ENCODE data around the gene RAD51B. TPM values are rescaled to one million over a fixed set of nuclear protein-coding genes. Genes with fewer than 3 reads are reported as not detected.
A peak's percentile ranks its signal among the peaks of the same experiment; 100 is the strongest.

The RAD51B gene
- total RNA-seq, 1 experiment from 2014 or later: 14.2 TPM

DNA sequence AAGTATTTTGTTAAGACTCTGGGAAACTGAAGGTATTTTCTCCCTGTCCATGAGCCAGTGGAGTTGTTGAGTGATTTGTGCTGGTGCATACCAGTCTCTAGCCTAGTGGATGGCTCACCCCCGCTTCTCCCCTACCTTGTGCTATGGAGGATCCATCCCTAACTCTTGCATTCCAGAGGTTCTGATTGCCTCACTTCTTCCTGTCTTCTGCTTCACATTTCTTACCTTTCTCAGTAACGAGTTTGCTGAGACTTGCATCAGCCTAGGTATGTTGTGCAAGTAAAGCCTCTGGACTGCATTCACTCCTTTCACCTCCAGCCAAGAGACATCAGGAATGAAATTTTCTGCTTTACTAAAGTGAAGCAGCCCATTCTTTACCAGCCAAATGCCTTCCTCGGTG, 581.7 kb downstream of the RAD51B start:
- no peaks in the 10 kb centered on the region for H3K9me3 Mint-ChIP-seq
- H3K4me3 Mint-ChIP-seq: no peak overlapping the region
- no peaks in the 10 kb centered on the region for H3K27me3 Mint-ChIP-seq (ENCODE audit: low read depth)
- H3K4me1 Mint-ChIP-seq: peaks cover 15% of the 10 kb centered on the region
- no peaks in the 10 kb centered on the region for H3K36me3 Mint-ChIP-seq
- H3K27ac Mint-ChIP-seq: no peak overlapping the region
- ChIA-PET CTCF (interaction anchor here (1.0 kb wide), 1 partner anchor 91 kb away, joined by 3 read pairs; no protein-coding TSS in a partner anchor), POLR2A (no interaction called here)
- DNase-seq (ENCODE audit: low spot score) (no peak), ATAC-seq (no peak)
- TF ChIP-seq CREB1 (CRISPR knock-in tag; IDR thresholded peaks at IDR 0.05) (no peak), GABPB1 (CRISPR knock-in tag; IDR thresholded peaks at IDR 0.05) (peak; percentile 63), USF1 (CRISPR knock-in tag; IDR thresholded peaks at IDR 0.05) (no peak)

GRCh38 chr14:68401855-68402254, 582.3 kb downstream of the RAD51B start:
- H3K27ac Mint-ChIP-seq: no peak overlapping the region
- no peaks in the 10 kb centered on the region for H3K9me3 Mint-ChIP-seq
- POLR2A ChIA-PET: no interaction called here
- H3K27me3 Mint-ChIP-seq (ENCODE audit: low read depth): no peaks in the 10 kb centered on the region
- CTCF ChIA-PET: interaction anchor here (1.0 kb wide), 2 partner anchors 90 to 116 kb away, joined by 3 to 4 read pairs; no protein-coding TSS in a partner anchor
- no peak for ATAC-seq
- H3K4me1 Mint-ChIP-seq: peaks cover 15% of the 10 kb centered on the region
- no peaks in the 10 kb centered on the region for H3K36me3 Mint-ChIP-seq
- no peak for TF ChIP-seq FOXP4 (CRISPR knock-in tag; IDR thresholded peaks at IDR 0.05)
- no peak for TF ChIP-seq ZNF219 (CRISPR knock-in tag; IDR thresholded peaks at IDR 0.05; ENCODE audit: borderline replicate concordance)
- no peak for TF ChIP-seq NFATC4 (CRISPR knock-in tag; IDR thresholded peaks at IDR 0.05)
- no peak for TF ChIP-seq CBFB (CRISPR knock-in tag; IDR thresholded peaks at IDR 0.05; ENCODE audit: low read depth)
- no peak for TF ChIP-seq ZNF671 (CRISPR knock-in tag; IDR thresholded peaks at IDR 0.05)
- no peak for TF ChIP-seq TEAD1 (CRISPR knock-in tag; IDR thresholded peaks at IDR 0.05)
- no peak for TF ChIP-seq ZNF425 (CRISPR knock-in tag; conservative IDR thresholded peaks at IDR 0.05)
- TF ChIP-seq ZNF423 (CRISPR knock-in tag; IDR thresholded peaks at IDR 0.05): no peak
- no peak for TF ChIP-seq NFE2L1 (CRISPR knock-in tag; IDR thresholded peaks at IDR 0.05)
- TF ChIP-seq, protein P1, sequence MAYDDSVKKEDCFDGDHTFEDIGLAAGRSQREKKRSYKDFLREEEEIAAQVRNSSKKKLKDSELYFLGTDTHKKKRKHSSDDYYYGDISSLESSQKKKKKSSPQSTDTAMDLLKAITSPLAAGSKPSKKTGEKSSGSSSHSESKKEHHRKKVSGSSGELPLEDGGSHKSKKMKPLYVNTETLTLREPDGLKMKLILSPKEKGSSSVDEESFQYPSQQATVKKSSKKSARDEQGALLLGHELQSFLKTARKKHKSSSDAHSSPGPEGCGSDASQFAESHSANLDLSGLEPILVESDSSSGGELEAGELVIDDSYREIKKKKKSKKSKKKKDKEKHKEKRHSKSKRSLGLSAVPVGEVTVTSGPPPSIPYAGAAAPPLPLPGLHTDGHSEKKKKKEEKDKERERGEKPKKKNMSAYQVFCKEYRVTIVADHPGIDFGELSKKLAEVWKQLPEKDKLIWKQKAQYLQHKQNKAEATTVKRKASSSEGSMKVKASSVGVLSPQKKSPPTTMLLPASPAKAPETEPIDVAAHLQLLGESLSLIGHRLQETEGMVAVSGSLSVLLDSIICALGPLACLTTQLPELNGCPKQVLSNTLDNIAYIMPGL (CRISPR knock-in tag; IDR thresholded peaks at IDR 0.05): no peak
- no peak for TF ChIP-seq STAT6 (CRISPR knock-in tag; conservative IDR thresholded peaks at IDR 0.05; ENCODE audit: low read depth)
- TF ChIP-seq IRF1 (CRISPR knock-in tag; IDR thresholded peaks at IDR 0.05): no peak
- no peak for TF ChIP-seq GRHL2 (CRISPR knock-in tag; IDR thresholded peaks at IDR 0.05; ENCODE audit: insufficient replicate concordance, severe bottlenecking)
- no peak for DNase-seq (ENCODE audit: low spot score)
- no peak overlapping the region for H3K4me3 Mint-ChIP-seq
